SK-MEL-5 (cell line): ENCODE results near the gene ACOXL. TPM values are rescaled to one million over a fixed set of nuclear protein-coding genes. Genes with fewer than 3 reads are reported as not detected.

Experiments
- DNase-seq: peaks from one replicate; pipeline ENCODE4 v3.0.0-alpha.2; 2016; ENCODE audit warnings: low read depth, low spot score
- in situ Hi-C: cut with HindIII; loops from 2 replicates; pipeline ENCODE4 v1.10.0; 2016; ENCODE audit warnings: low sequenced_read_pairs, high pct_unique_total_duplicates, low pct_unique_long_range_greater_than_20kb
- total RNA-seq: library from RNA; depleted of rRNA; stranded (reverse); fragments of >200 nt; shearing (Covaris generic); gene quantifications from 2 replicates; pipeline ENCODE4 v1.2.3, GENCODE V29; 2014

ACOXL gene
- total RNA-seq, 1 experiment from 2014 or later = not detected

DNA sequence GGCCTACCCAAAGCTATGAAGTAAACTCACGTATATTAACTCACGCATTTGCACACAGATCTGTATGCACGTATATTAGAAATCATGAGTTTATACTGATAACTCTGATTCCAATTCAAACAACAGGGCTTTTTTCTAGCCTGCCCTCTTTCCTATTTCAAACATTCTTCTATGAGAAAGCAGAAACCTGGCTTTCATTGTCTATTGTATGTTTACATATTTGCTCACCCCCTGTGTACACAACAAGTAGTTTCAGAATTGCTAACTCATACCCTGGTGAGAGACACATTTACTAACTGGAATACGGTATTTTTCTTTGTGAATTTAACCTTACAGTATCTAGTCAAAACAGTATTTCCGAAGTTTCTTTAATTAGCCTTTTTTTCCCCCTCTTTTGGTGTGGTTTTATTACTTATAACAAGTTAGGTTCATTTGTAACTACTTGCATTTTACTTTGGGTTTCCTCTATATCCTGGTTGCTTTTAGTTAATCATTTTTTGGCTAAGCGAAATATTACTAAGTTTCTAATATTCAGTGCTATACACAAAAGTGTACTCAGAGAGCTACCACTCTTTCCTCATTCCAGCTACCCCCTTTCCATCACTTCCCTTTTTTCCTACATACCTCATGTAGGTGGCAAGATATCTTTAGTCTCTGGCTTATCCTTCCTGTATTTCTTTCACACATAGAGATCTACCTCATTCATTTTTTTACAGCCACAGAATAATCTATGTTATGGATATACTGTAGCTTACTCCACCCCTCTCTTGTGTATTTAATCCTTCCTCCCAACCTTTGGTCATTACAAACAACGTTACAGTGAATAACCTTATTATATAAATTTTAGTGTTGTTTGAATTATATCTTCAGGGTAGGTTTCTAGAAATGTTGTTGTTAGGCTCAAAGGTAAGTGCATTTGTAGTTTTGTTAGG is 275.6 kb downstream of the ACOXL start:
- in situ Hi-C loops = no loop called here
- no peak for DNase-seq

DNA sequence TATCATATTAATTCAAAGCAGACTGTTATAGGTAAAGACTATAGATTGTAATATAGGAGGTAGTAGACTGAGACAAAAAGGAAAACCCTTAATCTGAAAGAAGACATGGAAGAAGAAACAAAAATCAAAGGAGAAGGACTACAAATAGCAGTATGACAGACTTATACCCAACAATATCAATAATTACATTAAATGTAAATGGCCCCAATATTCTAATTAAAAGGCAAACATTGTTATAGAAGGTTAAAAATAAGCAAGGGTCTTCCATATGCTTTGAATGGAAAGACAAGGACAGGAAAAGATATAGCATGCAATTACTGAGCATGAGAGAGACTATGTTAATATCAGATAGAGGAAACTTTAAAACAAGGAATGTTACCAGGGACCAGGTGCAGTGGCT is 278.8 kb downstream of the ACOXL start:
- in situ Hi-C loops = no loop called here
- no peak for DNase-seq

DNA sequence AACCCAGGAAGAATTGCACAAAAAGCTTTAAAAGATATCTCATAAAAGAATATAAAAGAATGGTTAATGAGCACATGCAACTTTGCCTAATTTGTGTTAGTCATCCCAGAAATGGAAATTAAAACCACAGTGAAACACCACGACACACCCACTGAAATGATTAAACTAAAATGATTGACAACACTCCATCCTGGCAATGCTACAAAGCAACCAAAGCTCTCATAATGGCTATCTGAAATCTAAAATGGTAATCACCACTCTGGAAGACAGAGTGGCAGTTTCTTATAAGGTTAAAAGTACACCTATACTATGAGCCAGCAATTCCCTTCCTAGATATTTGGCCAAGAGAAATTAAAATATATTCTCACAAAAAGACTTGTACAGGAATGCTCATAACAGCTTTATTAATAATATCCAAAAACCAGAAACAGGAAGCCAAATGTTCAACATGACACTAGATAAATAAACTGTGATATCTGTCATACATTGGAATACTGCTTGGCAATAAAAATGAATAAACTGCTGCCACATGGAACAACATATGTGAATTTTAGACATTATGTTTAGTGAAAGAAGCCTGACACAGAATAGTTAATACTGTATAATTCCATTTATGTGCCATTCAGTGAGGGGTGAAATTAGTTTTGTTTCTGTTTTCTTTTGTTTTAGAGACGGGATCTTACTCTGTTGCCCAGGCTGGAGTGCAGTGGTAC is 283.1 kb downstream of the ACOXL start:
- in situ Hi-C loops = no loop called here
- DNase-seq = no peak

DNA sequence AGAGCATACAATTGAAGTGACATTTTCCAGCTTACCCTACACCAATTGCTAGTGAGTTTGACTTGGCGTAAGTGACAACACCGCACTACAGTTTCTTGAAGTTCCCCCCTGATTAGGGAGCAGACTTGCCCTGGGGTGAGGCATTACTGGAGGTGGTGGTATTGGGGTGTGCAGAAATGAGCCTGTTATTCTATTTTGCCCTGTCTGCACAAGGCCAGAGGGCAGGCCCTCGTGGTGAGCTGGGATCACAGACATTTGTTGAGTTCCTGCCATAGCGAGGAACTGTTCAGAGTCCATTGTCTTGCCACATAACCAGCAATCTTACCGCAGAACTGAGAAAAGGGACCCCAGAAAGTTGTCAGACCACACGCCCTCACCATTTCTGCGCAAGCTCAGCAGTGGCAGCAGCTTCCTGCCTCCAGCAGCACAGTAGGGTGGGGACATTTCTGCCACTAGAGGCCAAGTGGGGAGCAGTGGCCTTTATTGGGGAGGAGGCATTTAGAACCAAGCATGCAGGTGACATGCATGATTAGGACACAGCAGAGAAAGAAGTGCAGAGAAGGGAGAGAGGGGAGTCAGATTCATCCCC is 284.8 kb downstream of the ACOXL start:
- in situ Hi-C loops = no loop called here
- DNase-seq = no peak

DNA sequence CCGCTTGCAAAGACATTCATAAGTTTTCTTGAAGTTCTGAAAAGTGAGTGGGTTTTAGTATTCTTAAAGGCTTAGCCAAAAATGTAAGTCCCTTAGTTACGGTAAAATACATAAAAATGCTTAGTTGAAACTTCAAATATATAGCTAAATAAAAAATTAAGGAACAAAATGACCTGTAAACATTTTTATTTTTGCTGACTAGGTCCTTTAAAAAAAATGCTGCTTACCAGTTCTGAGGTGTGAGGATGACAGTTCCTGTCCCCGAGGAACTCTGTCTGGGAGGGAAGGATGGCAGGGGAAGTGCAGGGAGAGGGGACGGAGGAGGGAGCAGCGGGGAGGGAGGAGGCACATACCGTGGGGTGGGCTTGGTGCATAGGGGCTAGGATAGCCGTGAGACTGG is 285.5 kb downstream of the ACOXL start:
- in situ Hi-C loops = no loop called here
- no peak for DNase-seq

DNA sequence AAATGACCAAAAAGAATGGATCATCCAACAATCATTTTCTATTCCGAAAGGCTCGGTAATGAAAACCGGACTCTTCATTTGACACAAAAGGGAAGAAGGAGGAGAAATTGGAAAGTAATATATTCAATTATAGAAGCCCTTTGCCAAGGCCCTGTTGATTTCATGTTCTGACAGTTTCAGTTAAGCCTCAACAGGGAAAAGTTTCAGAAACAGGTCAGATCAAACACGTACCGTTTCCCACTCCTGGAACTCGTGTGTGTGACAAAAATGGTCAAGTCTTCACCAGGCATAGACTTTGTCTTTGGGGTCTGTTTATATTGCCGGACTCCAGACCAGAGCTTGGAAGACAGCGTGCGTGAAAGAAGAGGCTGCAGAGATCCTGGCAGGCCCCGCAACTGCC is 287.0 kb downstream of the ACOXL start:
- no peak for DNase-seq
- in situ Hi-C loops = no loop called here

DNA sequence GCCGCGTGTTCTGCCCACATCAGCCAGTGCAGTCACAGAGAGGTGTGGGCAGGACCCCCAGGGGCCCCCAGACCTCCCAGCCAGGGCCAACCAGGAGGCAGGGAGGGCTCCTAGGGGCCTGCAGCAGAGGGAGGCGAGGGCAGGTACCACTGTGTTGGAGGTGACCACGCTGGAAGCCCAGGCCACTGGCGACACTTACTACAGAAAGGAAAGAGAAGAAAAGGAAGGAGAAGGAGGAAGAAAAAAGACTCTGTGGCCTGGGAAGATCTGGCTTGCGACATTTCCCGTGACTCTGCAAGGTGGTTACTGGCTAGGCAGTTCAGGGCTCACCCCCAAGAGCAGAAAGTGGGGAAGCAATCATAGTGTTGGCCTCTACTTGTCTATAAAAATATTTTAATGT is 290.3 kb downstream of the ACOXL start:
- DNase-seq = no peak
- in situ Hi-C loops = no loop called here

DNA sequence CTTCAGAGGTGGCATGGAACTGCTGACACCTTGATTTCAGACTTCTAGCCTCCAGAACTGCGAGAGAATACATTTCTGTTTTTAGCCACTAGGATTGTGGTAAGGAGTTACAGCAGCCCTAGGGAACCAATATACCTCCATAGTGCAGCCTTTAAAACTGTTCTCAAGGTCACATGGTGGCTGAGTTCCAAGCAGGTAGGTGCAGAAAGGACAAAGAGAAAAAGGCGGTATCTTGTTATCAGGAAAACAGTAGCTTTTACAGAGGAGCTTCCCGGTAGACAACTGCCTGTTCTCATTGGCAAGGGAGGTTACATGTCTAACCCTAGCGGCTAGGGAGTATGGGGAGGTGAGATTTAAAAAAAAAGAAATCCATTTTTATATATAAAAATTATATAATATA is 292.1 kb downstream of the ACOXL start:
- in situ Hi-C loops = no loop called here
- no peak for DNase-seq

DNA sequence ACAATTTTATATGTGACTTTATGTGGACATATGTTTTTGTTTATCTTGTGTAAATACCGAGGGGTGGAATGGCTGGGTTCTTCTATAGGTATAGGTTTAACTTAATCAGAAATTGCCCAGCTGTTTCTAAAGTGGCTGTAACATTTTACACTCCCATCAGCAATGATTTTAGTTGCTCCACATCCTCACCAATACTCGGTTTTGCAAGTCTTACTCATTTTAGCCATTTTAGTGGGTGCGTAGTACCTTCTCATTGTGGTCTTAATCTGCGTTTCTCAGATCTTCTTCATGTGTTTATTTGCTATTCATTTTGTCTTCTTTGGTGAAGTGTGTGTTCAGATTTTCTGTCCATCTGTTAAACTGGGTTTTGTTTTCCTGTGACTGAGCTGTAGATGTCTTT is 292.9 kb downstream of the ACOXL start:
- in situ Hi-C loops = no loop called here
- DNase-seq = no peak

DNA sequence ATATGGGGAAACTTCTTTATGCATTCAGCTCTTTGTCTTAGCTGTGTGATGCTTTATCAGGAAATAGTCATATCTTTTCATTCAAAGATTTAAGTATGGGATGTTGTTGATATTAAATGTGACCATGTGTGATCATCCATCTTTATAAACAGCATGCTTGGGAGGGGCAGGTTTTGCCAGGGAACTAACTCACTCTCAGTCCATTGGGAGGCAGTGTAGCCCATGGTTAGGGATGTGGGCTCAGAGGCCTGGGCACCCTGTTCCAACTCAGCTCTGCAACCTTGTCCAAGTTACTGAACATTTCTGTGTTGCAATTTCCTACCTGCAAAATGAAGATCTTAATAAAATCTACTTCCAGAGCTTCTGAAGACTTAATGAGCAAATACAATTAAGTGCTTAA is 296.3 kb downstream of the ACOXL start:
- peak; percentile 63 for DNase-seq
- in situ Hi-C loops = no loop called here

DNA sequence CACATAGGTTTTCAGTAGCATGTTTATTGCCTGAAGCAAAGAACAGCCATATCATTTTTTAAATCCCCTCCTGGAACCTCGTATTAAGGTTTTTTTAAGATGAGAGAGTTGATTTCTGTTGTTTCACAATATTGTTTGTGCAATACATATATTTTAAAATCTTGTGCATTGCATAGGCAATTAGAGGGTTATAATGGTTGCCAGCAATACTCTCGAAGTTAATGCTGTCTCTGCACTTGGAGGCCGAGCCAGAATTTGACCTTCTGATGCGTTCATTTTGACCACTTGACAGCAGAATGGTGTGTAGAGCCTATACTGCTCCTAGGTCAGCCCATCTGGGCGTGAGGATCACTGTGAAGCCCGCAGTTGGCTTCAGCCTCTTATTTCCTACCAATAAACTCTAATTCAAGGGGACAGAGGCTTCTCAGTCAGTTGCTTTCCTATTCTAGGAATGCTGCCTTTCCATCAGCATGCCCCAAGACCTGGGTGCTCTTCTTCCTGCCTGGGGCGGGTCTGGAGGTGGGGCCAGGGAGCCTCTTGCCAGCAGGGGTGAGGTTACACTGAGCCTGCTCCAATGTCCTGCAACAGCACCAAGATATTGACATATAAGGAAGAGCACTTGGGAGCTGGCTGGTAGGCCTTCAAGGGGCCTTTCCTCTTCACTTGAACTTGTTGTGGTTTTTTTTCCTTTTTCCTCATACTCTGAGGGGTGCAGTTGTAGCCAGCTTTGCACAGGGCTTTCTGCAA is 297.0 kb downstream of the ACOXL start:
- peak; percentile 17 for DNase-seq
- in situ Hi-C loops = no loop called here

DNA sequence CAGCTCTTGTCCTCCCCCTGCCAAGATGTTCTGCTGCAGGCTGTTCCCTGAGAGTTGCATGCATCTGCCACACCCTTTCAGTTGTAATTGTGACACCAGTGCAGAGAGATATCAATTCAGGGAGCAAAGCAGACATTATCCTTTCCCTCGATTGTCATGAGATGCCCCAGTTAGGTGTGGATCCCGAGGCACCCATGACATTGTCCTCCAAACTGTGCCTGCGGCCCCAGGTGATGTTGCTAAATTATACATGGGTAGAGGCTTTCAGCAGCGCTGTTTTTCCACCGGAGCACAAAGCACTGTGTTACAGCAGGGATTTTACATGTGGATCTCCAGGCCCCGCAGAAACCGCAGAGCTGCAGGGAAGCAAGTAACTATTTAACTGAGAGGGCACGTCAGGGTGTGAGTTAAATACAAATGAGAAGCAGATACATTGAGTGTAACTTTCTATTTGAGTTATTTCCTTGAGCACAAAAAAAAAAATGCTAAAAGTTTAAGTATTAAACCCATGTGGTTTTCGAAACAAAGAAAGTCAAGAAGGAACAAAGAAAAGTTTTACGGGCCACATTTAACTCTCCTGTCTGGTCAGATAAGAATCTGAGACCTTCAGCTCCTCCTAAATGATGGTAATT is 298.0 kb downstream of the ACOXL start:
- DNase-seq = no peak
- in situ Hi-C loops = no loop called here

DNA sequence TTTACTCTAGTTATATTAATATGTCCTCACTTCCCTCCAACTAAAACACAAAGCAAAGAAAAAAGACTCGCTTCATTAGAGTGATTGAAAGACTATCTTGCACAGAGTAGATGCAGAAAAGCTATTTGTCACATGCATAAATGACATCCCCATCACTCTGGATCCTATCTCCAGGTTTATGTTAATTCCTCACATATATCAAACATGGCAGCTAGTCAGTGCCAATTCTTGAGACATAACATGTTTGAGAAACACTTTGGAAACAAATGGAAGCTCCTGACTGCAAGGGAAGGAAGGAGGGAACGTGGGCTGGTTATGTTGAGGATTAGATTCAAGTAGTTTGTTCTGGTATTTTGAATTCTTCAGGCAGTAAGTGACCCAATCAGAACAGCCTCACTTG is 298.6 kb downstream of the ACOXL start:
- in situ Hi-C loops = no loop called here
- DNase-seq = no peak

DNA sequence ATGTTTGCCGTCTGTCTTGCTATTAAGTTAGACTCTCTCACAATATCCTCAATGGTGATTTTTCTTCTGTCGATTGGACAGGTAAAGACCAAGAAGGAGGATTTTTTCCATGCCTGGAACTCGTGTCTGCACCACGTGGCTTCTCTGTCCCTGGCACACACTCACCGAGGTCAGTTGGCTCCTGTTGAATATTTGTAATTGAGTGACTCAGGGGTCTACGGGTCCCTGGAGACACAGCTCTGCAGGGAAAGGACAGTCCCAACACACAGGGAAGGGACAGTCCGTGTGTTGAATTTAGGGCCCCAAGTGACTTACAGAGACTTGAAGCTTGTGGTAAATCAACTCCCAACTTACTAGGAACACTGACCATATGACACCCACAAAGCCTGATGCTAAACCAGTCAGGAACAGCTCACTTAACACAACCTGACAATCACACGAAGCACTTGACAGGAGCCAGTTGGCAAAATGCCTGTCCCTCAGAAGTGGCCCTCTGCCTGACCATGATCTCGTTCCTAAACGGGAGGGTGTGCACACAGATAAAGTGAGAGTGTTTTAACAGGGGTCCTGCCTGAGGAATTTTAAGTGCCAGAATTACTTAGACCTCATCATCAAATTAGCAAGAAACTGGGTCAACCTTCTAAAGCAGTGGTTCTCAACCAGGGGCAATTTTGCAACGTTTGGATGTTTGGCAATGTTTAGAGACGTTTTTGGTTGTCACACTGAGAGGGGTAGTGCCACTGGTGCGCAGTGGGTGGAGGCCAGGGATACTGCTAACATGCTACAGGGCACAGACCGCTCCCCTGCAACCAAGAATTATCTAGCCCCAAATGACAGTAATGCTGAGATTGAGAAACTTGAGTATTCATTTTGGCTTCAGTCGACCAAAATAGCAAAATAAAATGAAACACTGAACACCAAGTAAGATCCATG is 299.4 kb downstream of the ACOXL start:
- no peak for DNase-seq
- in situ Hi-C loops = no loop called here

DNA sequence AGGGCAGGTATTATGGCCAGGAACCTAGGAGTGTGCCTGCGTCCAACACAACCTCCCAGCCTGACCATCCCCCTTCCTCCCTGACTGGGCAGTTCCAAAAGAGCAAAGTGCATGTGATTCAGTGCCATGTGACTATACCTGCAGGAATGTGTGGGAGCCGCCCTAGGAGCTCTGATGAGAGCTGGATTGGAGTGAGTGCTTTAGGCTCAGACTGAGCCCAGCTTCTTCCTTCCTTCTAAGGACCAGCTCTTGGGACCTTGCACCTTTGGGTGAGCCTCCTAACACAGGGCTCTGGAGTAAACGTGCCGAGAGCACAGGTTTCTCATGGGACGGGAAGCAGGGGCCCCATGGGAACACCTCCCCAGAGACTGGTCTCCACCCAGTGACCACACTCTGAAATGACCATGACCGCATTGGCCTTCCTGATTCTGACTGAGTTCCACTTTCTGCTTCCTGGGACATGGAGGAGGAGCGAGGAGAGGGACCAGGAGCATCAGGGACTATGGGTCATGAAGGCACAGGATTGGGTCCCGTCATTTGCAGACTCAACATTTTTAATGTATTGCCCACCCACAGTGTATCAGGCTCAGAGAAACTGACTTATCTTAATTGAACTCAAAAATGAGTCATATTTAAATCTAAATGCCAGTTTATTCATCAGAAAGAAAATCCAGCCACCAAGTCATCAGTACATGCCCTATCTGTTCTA is 300.5 kb downstream of the ACOXL start:
- in situ Hi-C loops = no loop called here
- no peak for DNase-seq

DNA sequence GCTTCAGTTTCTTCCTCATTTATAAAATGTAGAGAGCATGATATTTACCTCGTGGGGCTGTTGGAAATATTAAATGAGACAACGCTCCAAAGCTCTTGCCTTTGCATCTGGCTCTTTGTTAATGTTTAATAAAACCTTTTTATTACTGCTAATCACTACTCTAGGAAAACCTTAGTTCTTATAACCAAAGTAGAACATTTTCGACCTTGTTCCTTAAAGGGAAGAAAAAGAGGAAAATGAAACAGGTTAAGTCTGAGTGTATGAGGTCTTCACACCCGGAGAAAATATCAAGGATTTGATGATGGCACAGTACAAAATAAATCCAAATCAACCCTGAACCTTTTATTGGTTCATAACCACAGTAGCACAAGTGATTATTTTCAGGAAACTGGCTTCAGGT is 301.8 kb downstream of the ACOXL start:
- in situ Hi-C loops = no loop called here
- DNase-seq = no peak
